H9 (cell line): ENCODE results near the gene CORO1C. TPM values are rescaled to one million over a fixed set of nuclear protein-coding genes. Genes with fewer than 3 reads are reported as not detected.
"Not testable (repeated sequence)": the region's sequence is repeated elsewhere in the genome, so short reads cannot be mapped to it uniquely, and the experiment has no call there.

Experiments
- DNase-seq: peaks from one replicate; pipeline ENCODE4 v3.0.0-alpha.2; 2017
- H2AFZ ChIP-seq: one replicate; pipeline ENCODE4 v1.6.1; 2013; ENCODE audit warnings: mild to moderate bottlenecking, low read length, control low read depth, moderate library complexity
- H2AK5ac ChIP-seq: 2 replicates; pipeline ENCODE4 v1.6.1; 2013; ENCODE audit warnings: low read length, control low read depth, mixed read lengths; ENCODE audit not compliant: insufficient read length
- H2BK120ac ChIP-seq: one replicate; pipeline ENCODE4 v1.6.1; 2013; ENCODE audit warnings: low read depth, mild to moderate bottlenecking, low read length, control low read depth, inconsistent platforms; ENCODE audit not compliant: poor library complexity, severe bottlenecking
- H2BK12ac ChIP-seq: 2 replicates; pipeline ENCODE4 v1.6.1; 2013; ENCODE audit warnings: low read length, control low read depth, mixed read lengths, low read depth; ENCODE audit not compliant: insufficient read length
- H2BK15ac ChIP-seq: 2 replicates; pipeline ENCODE4 v1.6.1; 2013; ENCODE audit warnings: low read depth, low read length, control low read depth
- H2BK20ac ChIP-seq: one replicate; pipeline ENCODE4 v1.6.1; 2013; ENCODE audit warnings: low read depth, mild to moderate bottlenecking, low read length, control low read depth, inconsistent platforms; ENCODE audit not compliant: poor library complexity, severe bottlenecking
- H2BK5ac ChIP-seq: 2 replicates; pipeline ENCODE4 v1.6.1; 2013; ENCODE audit warnings: low read length, control low read depth, mixed read lengths; ENCODE audit not compliant: insufficient read length
- H3K14ac ChIP-seq: 2 replicates; pipeline ENCODE4 v1.6.1; 2013; ENCODE audit warnings: low read length, control low read depth; ENCODE audit not compliant: insufficient read depth
- H3K18ac ChIP-seq: 2 replicates; pipeline ENCODE4 v1.6.1; 2013; ENCODE audit warnings: low read depth, mild to moderate bottlenecking, mixed read lengths, low read length, control low read depth; ENCODE audit not compliant: insufficient read length
- H3K23ac ChIP-seq: 2 replicates; pipeline ENCODE4 v1.6.1; 2013; ENCODE audit warnings: low read length, control low read depth, mixed read lengths, low read depth; ENCODE audit not compliant: insufficient read length
- H3K23me2 ChIP-seq: 2 replicates; pipeline ENCODE4 v1.6.1; 2013; ENCODE audit warnings: low read depth, mild to moderate bottlenecking, mixed read lengths, low read length, control low read depth; ENCODE audit not compliant: insufficient read length, poor library complexity, severe bottlenecking
- H3K27ac ChIP-seq: 2 replicates; pipeline ENCODE4 v1.5.1; 2013; ENCODE audit warnings: low read length, control low read depth, mixed read lengths, low read depth; ENCODE audit not compliant: insufficient read length
- H3K27me3 ChIP-seq: 2 replicates; pipeline ENCODE4 v1.6.1; 2013; ENCODE audit warnings: low read length, control low read depth, inconsistent platforms; ENCODE audit not compliant: insufficient read depth
- H3K4ac ChIP-seq: 2 replicates; pipeline ENCODE4 v1.6.1; 2013; ENCODE audit warnings: low read depth, mild to moderate bottlenecking, control low read depth, inconsistent platforms, low read length, moderate library complexity
- H3K4me1 ChIP-seq: 2 replicates; pipeline ENCODE4 v1.6.1; 2013; ENCODE audit warnings: low read length, control low read depth, inconsistent platforms; ENCODE audit not compliant: insufficient read depth
- H3K4me2 ChIP-seq: 2 replicates; pipeline ENCODE4 v1.6.1; 2013; ENCODE audit warnings: low read length, control low read depth, mixed read lengths; ENCODE audit not compliant: insufficient read length, insufficient read depth
- H3K56ac ChIP-seq: 2 replicates; pipeline ENCODE4 v1.6.1; 2013; ENCODE audit warnings: low read depth, mild to moderate bottlenecking, mixed read lengths, low read length, control low read depth; ENCODE audit not compliant: insufficient read length
- H3K79me1 ChIP-seq: 2 replicates; pipeline ENCODE4 v1.6.1; 2013; ENCODE audit warnings: low read depth, mild to moderate bottlenecking, moderate library complexity, low read length, control low read depth, inconsistent platforms; ENCODE audit not compliant: insufficient read depth, poor library complexity, severe bottlenecking
- H3K79me2 ChIP-seq: 2 replicates; pipeline ENCODE4 v1.6.1; 2013; ENCODE audit warnings: low read length, control low read depth, inconsistent platforms; ENCODE audit not compliant: insufficient read depth
- H3K9ac ChIP-seq: 2 replicates; pipeline ENCODE4 v1.6.1; 2013; ENCODE audit warnings: low read length, control low read depth, mixed read lengths; ENCODE audit not compliant: insufficient read length; ENCODE audit errors: extremely low read depth
- H3K9me3 ChIP-seq: one replicate; pipeline ENCODE4 v1.6.1; 2013; ENCODE audit warnings: low read depth, low read length, inconsistent platforms; ENCODE audit not compliant: control insufficient read depth
- H3T11ph ChIP-seq: one replicate; pipeline ENCODE4 v1.6.1; 2013; ENCODE audit warnings: mild to moderate bottlenecking, low read length, control low read depth, inconsistent platforms
- H4K20me1 ChIP-seq: one replicate; pipeline ENCODE4 v1.6.1; 2013; ENCODE audit not compliant: control insufficient read depth, insufficient read length, insufficient read depth
- H4K5ac ChIP-seq: 2 replicates; pipeline ENCODE4 v1.6.1; 2013; ENCODE audit warnings: low read depth, mild to moderate bottlenecking, mixed read lengths, low read length, control low read depth; ENCODE audit not compliant: insufficient read length
- H4K8ac ChIP-seq: replicated peaks from 2 replicates; pipeline ENCODE4 v1.6.1; 2013; ENCODE audit warnings: low read length, control low read depth, mixed read lengths, low read depth; ENCODE audit not compliant: insufficient read length
- H4K91ac ChIP-seq: 2 replicates; pipeline ENCODE4 v1.6.1; 2013; ENCODE audit warnings: low read depth, mild to moderate bottlenecking, moderate library complexity, mixed read lengths, low read length, control low read depth; ENCODE audit not compliant: insufficient read length
- H3K27ac Mint-ChIP-seq, 3 experiments: 2 replicates in 2 of 3; 3 replicates in 1 of 3; pipeline ENCODE4 v1.8.0; 2020 to 2021; ENCODE audit warnings: mixed read lengths in 3 of 3, mild to moderate bottlenecking in 1 of 3, moderate library complexity in 1 of 3
- H3K27me3 Mint-ChIP-seq: 2 replicates; pipeline ENCODE4 v1.8.0; 2021; ENCODE audit warnings: low read depth, mild to moderate bottlenecking, moderate library complexity, mixed read lengths
- H3K36me3 Mint-ChIP-seq, 3 experiments: 2 replicates in 2 of 3; 3 replicates in 1 of 3; pipeline ENCODE4 v1.8.0; 2020 to 2021; ENCODE audit warnings: low read depth in 3 of 3, mixed read lengths in 3 of 3; ENCODE audit not compliant: insufficient read depth in 1 of 3
- H3K4me1 Mint-ChIP-seq, 2 experiments: 2 replicates each; pipeline ENCODE4 v1.8.0; 2020; ENCODE audit warnings: mixed read lengths in 2 of 2
- H3K4me3 Mint-ChIP-seq, 2 experiments: 2 replicates in 1 of 2; 3 replicates in 1 of 2; pipeline ENCODE4 v1.8.0; 2020 to 2021; ENCODE audit warnings: mild to moderate bottlenecking in 2 of 2, mixed read lengths in 2 of 2, moderate library complexity in 1 of 2
- H3K9me3 Mint-ChIP-seq, 2 experiments: 2 replicates in 1 of 2; 3 replicates in 1 of 2; pipeline ENCODE4 v1.8.0; 2020; ENCODE audit warnings: mild to moderate bottlenecking in 2 of 2, mixed read lengths in 2 of 2, moderate library complexity in 1 of 2
- WGBS: extraction: QIAGEN DNeasy Blood & Tissue Kit; methylation state at CpG from one replicate; pipeline ENCODE4 v1.1.7; 2013; ENCODE audit warnings: missing lambda C conversion rate, low lambda C conversion rate, mixed read lengths; ENCODE audit not compliant: insufficient read length; ENCODE audit errors: extremely low coverage; 5-methylcytosine and 5-hydroxymethylcytosine counted together
- total RNA-seq: library from RNA; stranded (reverse); gene quantifications from 2 replicates; pipeline ENCODE4 v1.2.1, GENCODE V29; 2021
- TF ChIP-seq, protein P1 (sequence below): fragments of 200-600 bp; sonication (generic); conservative IDR thresholded peaks from 3 replicates; pipeline ENCODE4 v1.8.0; 2021; ENCODE audit warnings: antibody characterized with exemption, mild to moderate bottlenecking

Gene CORO1C
- total RNA-seq, 1 experiment from 2014 or later: 154 TPM

DNA sequence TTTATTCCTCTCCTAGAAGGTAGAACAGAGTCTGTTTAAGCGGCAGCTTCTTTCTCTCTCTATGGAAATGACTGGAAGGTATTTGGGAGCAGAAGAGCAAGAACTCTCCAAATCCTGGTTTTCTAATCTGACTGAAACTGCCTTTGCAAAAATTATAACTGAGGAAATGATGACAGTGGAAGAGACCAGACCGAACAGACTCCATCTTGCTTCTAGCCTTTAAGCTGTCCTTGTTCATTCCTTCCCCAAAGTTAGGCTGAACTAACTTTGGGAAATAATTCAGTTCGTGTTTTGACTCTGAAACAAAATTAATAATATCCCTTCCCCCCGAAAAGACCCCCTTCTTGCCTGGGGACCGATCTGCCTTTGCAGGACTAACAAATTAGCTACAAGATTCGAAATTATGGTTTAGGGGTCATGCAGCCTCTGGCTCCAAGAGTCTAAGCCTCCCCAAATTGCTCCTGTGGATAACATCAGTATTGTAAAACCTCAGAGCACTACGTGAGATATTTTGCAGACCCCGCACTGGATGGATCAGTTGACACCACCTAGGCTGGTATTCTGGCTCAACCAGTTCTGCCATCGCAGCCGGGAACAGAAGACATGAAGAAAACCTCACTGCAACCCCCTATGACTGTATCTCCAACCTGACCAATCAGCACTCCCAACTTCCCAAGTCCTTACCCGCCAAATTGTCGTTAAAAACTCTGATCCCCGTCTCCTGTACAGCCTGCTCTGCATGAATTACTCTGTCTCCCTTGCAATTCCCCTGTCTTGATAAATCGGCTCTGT, 111.8 kb downstream of the CORO1C start:
- Histone ChIP-seq H2AK5ac (no peak overlapping the region), H3T11ph (no peak overlapping the region), H2BK120ac (no peak overlapping the region), H3K4ac (no peak overlapping the region), H4K91ac (no peak overlapping the region), H2BK20ac (no peak overlapping the region), H3K9me3 (no peaks in the 10 kb centered on the region), H3K14ac (no peak overlapping the region), H2BK12ac (no peak overlapping the region), H4K20me1 (peaks cover 4% of the 10 kb centered on the region), H3K79me1 (no peaks in the 10 kb centered on the region), H4K5ac (no peak overlapping the region), H2BK5ac (no peak overlapping the region), H3K4me1 (no peaks in the 10 kb centered on the region; the same call in 1 of the 2 replicates), H3K9ac (no peak overlapping the region), H2AFZ (no peak overlapping the region), H3K27ac (no peak overlapping the region), H3K18ac (no peak overlapping the region), H3K27me3 (no peaks in the 10 kb centered on the region), H3K79me2 (no peaks in the 10 kb centered on the region), H4K8ac (no peak overlapping the region), H3K23me2 (no peaks in the 10 kb centered on the region), H3K56ac (no peak overlapping the region), H3K23ac (no peak overlapping the region), H2BK15ac (no peak overlapping the region), H3K4me2 (no peak overlapping the region)
- H3K9me3 Mint-ChIP-seq: peaks cover 4 to 5% of the 10 kb centered on the region in 2 experiments; a peak in 3 of 5 replicates
- peaks cover 0 to 2% (median 0%) of the 10 kb centered on the region in 3 experiments; a peak in 2 of 7 replicates for H3K36me3 Mint-ChIP-seq
- H3K27me3 Mint-ChIP-seq: no peaks in the 10 kb centered on the region; the same call in 1 of the 2 replicates
- TF ChIP-seq, protein P1, sequence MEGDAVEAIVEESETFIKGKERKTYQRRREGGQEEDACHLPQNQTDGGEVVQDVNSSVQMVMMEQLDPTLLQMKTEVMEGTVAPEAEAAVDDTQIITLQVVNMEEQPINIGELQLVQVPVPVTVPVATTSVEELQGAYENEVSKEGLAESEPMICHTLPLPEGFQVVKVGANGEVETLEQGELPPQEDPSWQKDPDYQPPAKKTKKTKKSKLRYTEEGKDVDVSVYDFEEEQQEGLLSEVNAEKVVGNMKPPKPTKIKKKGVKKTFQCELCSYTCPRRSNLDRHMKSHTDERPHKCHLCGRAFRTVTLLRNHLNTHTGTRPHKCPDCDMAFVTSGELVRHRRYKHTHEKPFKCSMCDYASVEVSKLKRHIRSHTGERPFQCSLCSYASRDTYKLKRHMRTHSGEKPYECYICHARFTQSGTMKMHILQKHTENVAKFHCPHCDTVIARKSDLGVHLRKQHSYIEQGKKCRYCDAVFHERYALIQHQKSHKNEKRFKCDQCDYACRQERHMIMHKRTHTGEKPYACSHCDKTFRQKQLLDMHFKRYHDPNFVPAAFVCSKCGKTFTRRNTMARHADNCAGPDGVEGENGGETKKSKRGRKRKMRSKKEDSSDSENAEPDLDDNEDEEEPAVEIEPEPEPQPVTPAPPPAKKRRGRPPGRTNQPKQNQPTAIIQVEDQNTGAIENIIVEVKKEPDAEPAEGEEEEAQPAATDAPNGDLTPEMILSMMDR: no peak
- H3K4me3 Mint-ChIP-seq: no peak overlapping the region
- WGBS: no CpG with 5 or more reads among the region's 14 CpGs
- peak overlapping the region; percentile 2 to 40 (median 13); a peak in 2 of 7 replicates for H3K27ac Mint-ChIP-seq
- H3K4me1 Mint-ChIP-seq: peaks cover 25 to 26% of the 10 kb centered on the region in 2 experiments
- no peak for DNase-seq

DNA sequence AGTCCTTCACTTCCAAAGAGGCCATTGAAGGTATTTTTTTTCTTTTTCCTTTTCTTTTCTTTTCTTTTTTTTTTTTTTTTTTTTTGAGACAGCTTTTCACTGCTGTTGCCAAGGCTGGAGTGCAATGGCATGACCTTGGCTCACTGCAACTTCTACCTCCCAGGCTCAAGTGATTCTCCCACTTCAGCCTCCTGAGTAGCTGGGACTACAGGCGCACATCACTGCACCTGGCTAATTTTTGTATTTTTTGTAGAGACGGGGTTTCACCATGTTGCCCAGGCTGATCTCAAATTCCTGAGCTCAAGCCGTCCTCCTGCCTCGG, 112.4 kb downstream of the CORO1C start:
- H3K27ac ChIP-seq, H2AK5ac ChIP-seq, H3K14ac ChIP-seq, H3K56ac ChIP-seq, H3K79me2 ChIP-seq, H3K23me2 ChIP-seq, DNase-seq, H3K36me3 Mint-ChIP-seq, H3T11ph ChIP-seq, H3K27me3 ChIP-seq, H4K8ac ChIP-seq, H3K4me1 ChIP-seq, H3K4ac ChIP-seq, H2BK15ac ChIP-seq, H2BK5ac ChIP-seq, H2BK12ac ChIP-seq, H3K9ac ChIP-seq, H3K18ac ChIP-seq, H2BK20ac ChIP-seq, H3K9me3 ChIP-seq, H4K20me1 ChIP-seq, H2AFZ ChIP-seq, H3K4me3 Mint-ChIP-seq, H3K23ac ChIP-seq, H2BK120ac ChIP-seq, H3K79me1 ChIP-seq, H3K27me3 Mint-ChIP-seq, H3K4me2 ChIP-seq, H4K91ac ChIP-seq, H3K9me3 Mint-ChIP-seq, H4K5ac ChIP-seq: not testable (repeated sequence)
- Mint-ChIP-seq H3K4me1 (peaks cover 25 to 26% of the 10 kb centered on the region in 2 experiments), H3K27ac (peak overlapping the region in 1 of 3 experiments; percentile 16; a peak in 1 of 7 replicates)
- WGBS: no CpG with 5 or more reads among the region's 4 CpGs
